IMR-90 (cell line): ENCODE measurements around the gene MKS1. TPM values are rescaled to one million over a fixed set of nuclear protein-coding genes. Genes with fewer than 3 reads are reported as not detected.

ENCODE experiments used
- ATAC-seq: fragments of 200-7000 bp; cut with Tn5 transposase; 2 replicates; pipeline ENCODE4 v1.9.1; 2020; ENCODE audit warnings: low read depth, mild to moderate bottlenecking, moderate library complexity
- BruUV-seq: library from RNA; stranded (reverse); fragments of 400-500 nt; replicated peaks from 2 replicates; lab custom pipeline; 2021; lab: Mats Ljungman, UMichigan
- CTCF ChIA-PET: fragments of 300-600 bp; formaldehyde crosslinking; extraction: SDS; loops from one replicate; lab custom pipeline; 2021; ENCODE audit warnings: antibody characterized with exemption; lab: Yijun Ruan, JAX
- POLR2A ChIA-PET: fragments of 300-600 bp; sonication (Branson Sonifier 250); formaldehyde crosslinking; loops from one replicate; lab custom pipeline; 2022; ENCODE audit warnings: antibody characterized with exemption; ENCODE audit not compliant: unreplicated experiment; lab: Charles Lee
- DNase-seq: peaks from one replicate; pipeline ENCODE4 v3.0.0; 2013
- H2AFZ ChIP-seq: replicated peaks from 2 replicates; pipeline ENCODE3; 2013; ENCODE audit warnings: low read length, mild to moderate bottlenecking; ENCODE audit not compliant: poor library complexity
- H2AK5ac ChIP-seq: 2 replicates; pipeline ENCODE4 v1.6.1; 2013; ENCODE audit warnings: low read depth, low read length, inconsistent platforms
- H2AK9ac ChIP-seq: replicated peaks from 2 replicates; pipeline ENCODE3; 2013; ENCODE audit warnings: mild to moderate bottlenecking, low read depth, low read length, moderate library complexity; ENCODE audit not compliant: poor library complexity
- H2BK120ac ChIP-seq: 2 replicates; pipeline ENCODE4 v1.6.1; 2013; ENCODE audit warnings: low read depth, low read length, inconsistent platforms
- H2BK15ac ChIP-seq: 3 replicates; pipeline ENCODE4 v1.6.1; 2013; ENCODE audit warnings: low read depth, low read length, inconsistent platforms
- H2BK20ac ChIP-seq: 2 replicates; pipeline ENCODE4 v1.6.1; 2013; ENCODE audit warnings: low read depth, mild to moderate bottlenecking, inconsistent platforms, low read length, moderate library complexity
- H2BK5ac ChIP-seq: 2 replicates; pipeline ENCODE4 v1.6.1; 2013; ENCODE audit warnings: mild to moderate bottlenecking, low read depth, low read length, inconsistent platforms; ENCODE audit not compliant: poor library complexity, severe bottlenecking
- H3K14ac ChIP-seq: replicated peaks from 2 replicates; pipeline ENCODE4 v1.6.1; 2013; ENCODE audit warnings: low read depth, low read length, inconsistent platforms
- H3K18ac ChIP-seq: 2 replicates; pipeline ENCODE4 v1.6.1; 2013; ENCODE audit warnings: low read depth, low read length, control low read depth
- H3K23ac ChIP-seq: 2 replicates; pipeline ENCODE4 v1.6.1; 2013; ENCODE audit warnings: low read depth, low read length, inconsistent platforms
- H3K27ac ChIP-seq: 2 replicates; pipeline ENCODE4 v1.5.1; 2013; ENCODE audit warnings: mild to moderate bottlenecking, control low read depth, low read length; ENCODE audit not compliant: insufficient read depth
- H3K27me3 ChIP-seq: 2 replicates; pipeline ENCODE4 v1.6.1; 2013; ENCODE audit warnings: low read length; ENCODE audit not compliant: control insufficient read depth, insufficient read depth
- H3K36me3 ChIP-seq: 2 replicates; pipeline ENCODE4 v1.6.1; 2013; ENCODE audit warnings: low read length, mixed read lengths; ENCODE audit not compliant: control insufficient read depth, insufficient read depth
- H3K4ac ChIP-seq: 2 replicates; pipeline ENCODE4 v1.6.1; 2013; ENCODE audit warnings: low read depth, low read length, inconsistent platforms
- H3K4me1 ChIP-seq: 2 replicates; pipeline ENCODE4 v1.6.1; 2013; ENCODE audit warnings: low read length, mixed read lengths; ENCODE audit not compliant: control insufficient read depth, insufficient read depth
- H3K4me2 ChIP-seq: 2 replicates; pipeline ENCODE4 v1.6.1; 2013; ENCODE audit warnings: low read depth, mild to moderate bottlenecking, control low read depth, low read length, moderate library complexity
- H3K4me3 ChIP-seq: 2 replicates; pipeline ENCODE4 v1.5.1; 2013; ENCODE audit warnings: low read depth, mild to moderate bottlenecking, control low read depth, low read length, moderate library complexity; ENCODE audit not compliant: insufficient read depth
- H3K56ac ChIP-seq: 2 replicates; pipeline ENCODE4 v1.6.1; 2013; ENCODE audit warnings: low read length, inconsistent platforms; ENCODE audit not compliant: insufficient read depth; ENCODE audit errors: extremely low read depth
- H3K79me1 ChIP-seq, 2 experiments: 2 replicates each; pipeline ENCODE4 v1.6.1; 2013; ENCODE audit warnings: low read length in 2 of 2, inconsistent platforms in 1 of 2, low read depth in 1 of 2
- H3K9ac ChIP-seq: 2 replicates; pipeline ENCODE4 v1.6.1; 2013; ENCODE audit warnings: low read depth, low read length, control low read depth
- H3K9me1 ChIP-seq: 2 replicates; pipeline ENCODE4 v1.6.1; 2013; ENCODE audit warnings: low read length, inconsistent platforms; ENCODE audit not compliant: insufficient read depth
- H3K9me3 ChIP-seq: 2 replicates; pipeline ENCODE4 v1.6.1; 2013; ENCODE audit warnings: low read length; ENCODE audit not compliant: control insufficient read depth, insufficient read depth
- H4K20me1 ChIP-seq: 2 replicates; pipeline ENCODE4 v1.6.1; 2013; ENCODE audit warnings: low read length, inconsistent platforms; ENCODE audit not compliant: insufficient read depth
- H4K5ac ChIP-seq: 2 replicates; pipeline ENCODE4 v1.6.1; 2013; ENCODE audit warnings: mild to moderate bottlenecking, low read depth, low read length, control low read depth
- H4K8ac ChIP-seq, 2 experiments: 2 replicates each; pipeline ENCODE4 v1.6.1; 2013; ENCODE audit warnings: low read depth in 2 of 2, low read length in 2 of 2, control low read depth in 1 of 2, inconsistent platforms in 1 of 2
- H4K91ac ChIP-seq: 2 replicates; pipeline ENCODE4 v1.6.1; 2013; ENCODE audit warnings: low read depth, low read length, inconsistent platforms; ENCODE audit not compliant: insufficient read depth
- CEBPB ChIP-seq: IDR thresholded peaks from 2 replicates; pipeline ENCODE4 v1.6.1; 2012; ENCODE audit warnings: low read depth, low read length, improper control_type of control experiment
- CHD1 ChIP-seq: IDR thresholded peaks from 2 replicates; pipeline ENCODE4 v1.6.1; 2012; ENCODE audit warnings: low read depth, low read length, improper control_type of control experiment
- FOS ChIP-seq: fragments of 150-350 bp; IDR thresholded peaks from 2 replicates; pipeline ENCODE4 v1.6.1; 2016; ENCODE audit warnings: low read depth, low read length
- MAFK ChIP-seq: IDR thresholded peaks from 2 replicates; pipeline ENCODE4 v1.6.1; 2012; ENCODE audit warnings: low read depth, low read length, improper control_type of control experiment
- MAZ ChIP-seq: IDR thresholded peaks from 2 replicates; pipeline ENCODE4 v1.6.1; 2012; ENCODE audit warnings: low read depth, mild to moderate bottlenecking, low read length, improper control_type of control experiment, moderate library complexity, borderline replicate concordance
- MXI1 ChIP-seq: IDR thresholded peaks from 2 replicates; pipeline ENCODE4 v1.6.1; 2012; ENCODE audit warnings: low read depth, mild to moderate bottlenecking, low read length, moderate library complexity, borderline replicate concordance
- POLR2A ChIP-seq: IDR thresholded peaks from 2 replicates; pipeline ENCODE4 v1.6.1; 2012; ENCODE audit warnings: mild to moderate bottlenecking, low read depth, low read length
- RAD21 ChIP-seq: IDR thresholded peaks from 2 replicates; pipeline ENCODE4 v1.6.1; 2012; ENCODE audit warnings: low read length, improper control_type of control experiment
- RFX5 ChIP-seq: IDR thresholded peaks from 2 replicates; pipeline ENCODE4 v1.8.0; 2012; ENCODE audit warnings: low read depth, mild to moderate bottlenecking, low read length, moderate library complexity
- SMC3 ChIP-seq: fragments of 150-350 bp; IDR thresholded peaks from 2 replicates; pipeline ENCODE4 v1.6.1; 2016; ENCODE audit warnings: low read depth, mild to moderate bottlenecking, antibody characterized with exemption, low read length, moderate library complexity
- USF2 ChIP-seq: fragments of 150-350 bp; IDR thresholded peaks from 2 replicates; pipeline ENCODE4 v1.6.1; 2017; ENCODE audit warnings: mild to moderate bottlenecking, antibody characterized with exemption, low read length, low read depth
- WGBS, 2 experiments: methylation state at CpG; one replicate each; pipeline versions ENCODE4 v1.1.5 to v1.1.7; 2013; ENCODE audit warnings: missing lambda C conversion rate in 2 of 2; ENCODE audit not compliant: insufficient read length in 1 of 2; ENCODE audit errors: extremely low coverage in 2 of 2; 5-methylcytosine and 5-hydroxymethylcytosine counted together
- dilution Hi-C: fragments of 300-500 bp; cut with HindIII; formaldehyde crosslinking; loops from one replicate; pipeline ENCODE4 v1.14.3; 2018; ENCODE audit warnings: low sequenced_read_pairs; ENCODE audit not compliant: unreplicated experiment
- in situ Hi-C: fragments of 300-500 bp; cut with MboI; formaldehyde crosslinking; loops from 3 replicates; pipeline ENCODE4 v1.14.3; 2019; ENCODE audit warnings: low sequenced_read_pairs, inconsistent platforms, mixed read lengths
- intact Hi-C: fragments of 100-400 bp; cut with micrococcal nuclease; formaldehyde crosslinking; loops from 2 replicates; pipeline ENCODE4 v1.10.0; 2022
- polyA plus RNA-seq, 3 experiments: library from polyadenylated mRNA; depleted of rRNA; stranded (reverse); fragments of >200 nt; gene quantifications; 2 replicates each; pipeline ENCODE4 v1.2.3, GENCODE V29; 2012; ENCODE audit warnings: low replicate concordance in 1 of 3
- total RNA-seq: library from RNA; depleted of rRNA; stranded (reverse); fragments of >200 nt; gene quantifications from 2 replicates; pipeline ENCODE4 v1.2.3, GENCODE V29; 2012
- TF ChIP-seq, protein P1 (sequence below): fragments of 150-350 bp; IDR thresholded peaks from 2 replicates; pipeline ENCODE4 v1.6.1; 2016; ENCODE audit warnings: low read depth, mild to moderate bottlenecking, low read length, moderate library complexity, borderline replicate concordance

The MKS1 gene
- total and polyA plus RNA-seq, 2 of the 4 experiments (the other 2 are of a cell fraction): 11.5 to 13.2 TPM

DNA sequence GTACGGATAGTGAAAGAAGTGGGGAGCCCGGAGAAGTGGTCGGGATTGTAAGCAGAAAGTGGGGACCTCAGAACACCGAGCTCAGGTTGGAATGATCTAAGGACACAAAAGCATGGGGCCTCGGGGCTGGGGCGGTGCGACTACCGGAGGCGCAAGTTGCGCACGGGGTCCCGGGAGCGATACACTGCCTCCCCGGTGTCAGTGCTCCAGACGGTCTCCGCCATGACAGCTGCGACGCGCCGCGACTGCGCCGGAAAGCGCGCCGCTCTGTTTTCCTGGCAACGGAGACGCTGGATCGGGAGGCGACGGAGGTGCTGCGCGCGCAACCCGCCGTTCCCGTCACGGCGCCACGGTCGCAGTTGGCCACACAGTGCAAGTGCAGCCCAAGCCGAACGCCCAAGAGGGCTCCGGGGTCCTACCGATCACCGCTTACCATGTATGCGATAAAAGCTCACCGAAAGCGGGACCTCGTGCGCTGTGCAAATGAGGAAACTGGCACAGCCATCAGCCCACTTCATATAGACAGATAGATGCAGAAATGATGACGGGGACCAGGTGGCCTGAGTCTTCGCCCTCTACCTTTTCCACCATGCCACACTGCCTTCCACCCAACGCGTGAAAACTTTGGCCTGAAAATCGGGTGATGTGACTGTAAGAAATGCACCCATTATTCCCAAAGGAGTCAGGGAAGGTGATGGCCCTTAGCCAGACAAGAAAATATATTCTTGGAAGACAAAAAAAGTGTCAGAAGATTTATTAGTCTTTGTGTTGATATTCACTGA is at the start of gene MKS1 (continued):
- peak; percentile 22; the same call in 1 of the 2 replicates for TF ChIP-seq RAD21
- 0 out of 2 replicates have a peak, but pooled peaks have one; percentile 21 for TF ChIP-seq MAZ
- TF ChIP-seq MXI1: peak; percentile 87
- TF ChIP-seq RFX5: no peak
- TF ChIP-seq MAFK: no peak

DNA sequence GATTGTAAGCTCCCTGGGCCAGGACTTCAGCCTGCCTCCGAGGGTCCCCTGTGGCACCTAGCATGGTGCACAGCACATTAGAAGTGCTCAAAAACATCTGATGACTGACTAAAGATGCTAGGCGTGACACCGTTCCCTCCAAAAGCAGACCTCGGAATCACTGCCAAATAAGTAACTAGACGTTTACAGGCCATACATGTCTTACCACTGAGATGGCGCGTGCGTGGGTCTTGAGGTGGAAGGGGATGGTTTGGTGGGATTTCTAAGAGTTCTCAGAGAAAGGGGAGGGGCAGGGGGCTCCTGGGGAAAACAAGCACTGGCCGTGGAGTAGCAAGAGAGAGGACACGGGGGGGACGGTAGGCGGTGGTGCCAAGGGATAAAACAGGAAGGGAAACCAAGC is 49.3 kb upstream of the MKS1 start:
- Histone ChIP-seq H2AK9ac (no peak overlapping the region), H3K9ac (no peak overlapping the region), H2AFZ (no peak overlapping the region), H2BK20ac (no peak overlapping the region), H3K4me3 (no peak overlapping the region), H2AK5ac (no peak overlapping the region), H3K18ac (no peak overlapping the region), H3K14ac (no peak overlapping the region), H3K36me3 (no peaks in the 10 kb centered on the region), H4K8ac (no peak overlapping the region), H2BK5ac (no peak overlapping the region), H4K5ac (no peak overlapping the region), H3K23ac (no peak overlapping the region), H3K9me1 (no peaks in the 10 kb centered on the region), H3K4ac (no peak overlapping the region), H3K56ac (no peak overlapping the region), H3K27ac (no peak overlapping the region), H4K91ac (no peak overlapping the region), H2BK120ac (no peak overlapping the region), H3K9me3 (no peaks in the 10 kb centered on the region), H3K79me1 (no peaks in the 10 kb centered on the region), H2BK15ac (no peak overlapping the region), H3K27me3 (peaks cover 6% of the 10 kb centered on the region), H3K4me2 (no peak overlapping the region), H4K20me1 (no peaks in the 10 kb centered on the region), H3K4me1 (no peaks in the 10 kb centered on the region)
- ChIA-PET CTCF (interaction anchor here (1.2 kb wide), 1 partner anchor 19 kb away, joined by 3 read pairs; no protein-coding TSS in a partner anchor), POLR2A (no interaction called here)
- no peak for ATAC-seq
- WGBS, 2 experiments: 56% methylated on average over 3 of the region's 12 CpGs; no CpG with 5 or more reads in 1 of the 2 experiments
- dilution Hi-C loops: no loop called here
- TF ChIP-seq FOS (no peak), SMC3 (no peak), MAZ (no peak), RAD21 (no peak), POLR2A (no peak), CEBPB (no peak), MAFK (no peak), MXI1 (no peak), CHD1 (no peak), USF2 (no peak)
- TF ChIP-seq, protein P1, sequence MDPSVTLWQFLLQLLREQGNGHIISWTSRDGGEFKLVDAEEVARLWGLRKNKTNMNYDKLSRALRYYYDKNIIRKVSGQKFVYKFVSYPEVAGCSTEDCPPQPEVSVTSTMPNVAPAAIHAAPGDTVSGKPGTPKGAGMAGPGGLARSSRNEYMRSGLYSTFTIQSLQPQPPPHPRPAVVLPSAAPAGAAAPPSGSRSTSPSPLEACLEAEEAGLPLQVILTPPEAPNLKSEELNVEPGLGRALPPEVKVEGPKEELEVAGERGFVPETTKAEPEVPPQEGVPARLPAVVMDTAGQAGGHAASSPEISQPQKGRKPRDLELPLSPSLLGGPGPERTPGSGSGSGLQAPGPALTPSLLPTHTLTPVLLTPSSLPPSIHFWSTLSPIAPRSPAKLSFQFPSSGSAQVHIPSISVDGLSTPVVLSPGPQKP: no peak
- intact Hi-C loops: no loop called here
- no TSS peak for BruUV-seq
- in situ Hi-C loops: no loop called here
- no peak for DNase-seq
